HepG2 (cell line): ENCODE results near the gene CITED2. TPM values are rescaled to one million over a fixed set of nuclear protein-coding genes. Genes with fewer than 3 reads are reported as not detected.

Source experiments
- ATAC-seq: fragments of 200-7000 bp; cut with Tn5 transposase; 3 replicates; pipeline ENCODE4 v1.9.1; 2020; ENCODE audit warnings: mild to moderate bottlenecking, moderate library complexity
- BruUV-seq: library from RNA; stranded (reverse); fragments of 400-500 nt; replicated peaks from 2 replicates; lab custom pipeline; 2021; lab: Mats Ljungman, UMichigan
- CTCF ChIA-PET: fragments of 300-600 bp; formaldehyde crosslinking; extraction: SDS; loops from one replicate; lab custom pipeline; 2021; ENCODE audit warnings: low total read pairs, inconsistent platforms, low intra/inter-chr PET ratio; lab: Yijun Ruan, JAX
- POLR2A ChIA-PET: fragments of 350-600 bp; sonication (Branson Sonifier 250); formaldehyde crosslinking; loops from one replicate; lab custom pipeline; 2020; ENCODE audit warnings: antibody characterized with exemption, inconsistent platforms; lab: Yijun Ruan, JAX
- DNase-seq: peaks from one replicate; pipeline ENCODE4 v3.0.0-alpha.2; 2015; ENCODE audit warnings: low spot score
- FAIRE-seq: peaks from 3 replicates; lab custom pipeline; 2011; peaks lifted over from hg19 to GRCh38; lab: Jason Lieb, UNC
- H2AFZ ChIP-seq: one replicate; pipeline ENCODE4 v1.6.1; 2011; ENCODE audit warnings: low read length, inconsistent platforms
- H3K27ac ChIP-seq: fragments of 300-600 bp; 3 replicates; pipeline ENCODE4 v1.8.0; 2011; ENCODE audit warnings: mixed run types, mild to moderate bottlenecking, mixed read lengths, low read length, inconsistent platforms; ENCODE audit not compliant: insufficient read depth; ENCODE audit errors: extremely low read length
- H3K27me3 ChIP-seq, 2 experiments: fragments of 200-600 bp in 1 of 2; 2 replicates in 1 of 2; 3 replicates in 1 of 2; pipeline versions ENCODE4 v1.6.0 to v1.8.0; 2011; ENCODE audit warnings: low read length in 2 of 2, mild to moderate bottlenecking in 2 of 2, moderate library complexity in 2 of 2, inconsistent platforms in 1 of 2; ENCODE audit not compliant: insufficient read depth in 2 of 2, control insufficient read depth in 1 of 2
- H3K36me3 ChIP-seq, 2 experiments: fragments of 200-600 bp in 1 of 2; replicated peaks in 1 of 2; 2 replicates in 1 of 2; 3 replicates in 1 of 2; pipeline versions ENCODE4 v1.5.1 to v1.8.0; 2011; ENCODE audit warnings: low read length in 2 of 2, inconsistent platforms in 1 of 2; ENCODE audit not compliant: insufficient read depth in 2 of 2, control insufficient read depth in 1 of 2
- H3K4me1 ChIP-seq: 2 replicates; pipeline ENCODE4 v1.5.1; 2012; ENCODE audit warnings: low read length, inconsistent platforms; ENCODE audit not compliant: insufficient read depth
- H3K4me2 ChIP-seq: 2 replicates; pipeline ENCODE4 v1.6.0; 2011; ENCODE audit warnings: low read depth, low read length, inconsistent platforms
- H3K4me3 ChIP-seq, 3 experiments: fragments of 200-600 bp in 1 of 3; sonication (generic), shearing (Covaris generic) in 1 of 3; replicated peaks in 1 of 3; 2 replicates each; pipeline ENCODE4 v1.5.1; 2011 to 2016; ENCODE audit warnings: low read length in 3 of 3, inconsistent platforms in 2 of 3, low read depth in 2 of 3, mild to moderate bottlenecking in 2 of 3, control low read depth in 1 of 3, mixed read lengths in 1 of 3; ENCODE audit not compliant: insufficient read depth in 1 of 3
- H3K79me2 ChIP-seq: one replicate; pipeline ENCODE4 v1.6.1; 2011; ENCODE audit warnings: low read length, inconsistent platforms; ENCODE audit not compliant: insufficient read depth
- H3K9ac ChIP-seq: 2 replicates; pipeline ENCODE4 v1.6.0; 2011; ENCODE audit warnings: mild to moderate bottlenecking, low read depth, low read length, inconsistent platforms; ENCODE audit not compliant: insufficient read depth
- H3K9me3 ChIP-seq: 2 replicates; pipeline ENCODE4 v1.5.1; 2012; ENCODE audit warnings: mild to moderate bottlenecking, low read length
- H4K20me1 ChIP-seq: 2 replicates; pipeline ENCODE4 v1.6.0; 2011; ENCODE audit warnings: inconsistent platforms, mild to moderate bottlenecking, low read length, moderate library complexity; ENCODE audit not compliant: insufficient read depth
- CREB1 ChIP-seq, 2 experiments: fragments of 450-650 bp in 1 of 2; IDR thresholded peaks; 2 replicates each; pipeline ENCODE4 v1.6.1; 2016 to 2017; ENCODE audit warnings: control low read depth in 1 of 2, mild to moderate bottlenecking in 1 of 2, missing compliant biosample characterization in 1 of 2, missing genetic modification characterization in 1 of 2
- ETV5 ChIP-seq: IDR thresholded peaks from 2 replicates; pipeline ENCODE4 v1.6.1; 2018; ENCODE audit warnings: missing biosample characterization, missing genetic modification reagents, inconsistent platforms, borderline replicate concordance
- GFI1 ChIP-seq: sonication (generic); formaldehyde crosslinking; IDR thresholded peaks from 2 replicates; pipeline ENCODE4 v1.5.0; 2020; ENCODE audit warnings: missing genetic modification reagents, mild to moderate bottlenecking, borderline replicate concordance
- ISL2 ChIP-seq: sonication (generic); formaldehyde crosslinking; IDR thresholded peaks from 2 replicates; pipeline ENCODE4 v1.5.0; 2020; ENCODE audit warnings: missing genetic modification reagents
- MED8 ChIP-seq: sonication (generic); formaldehyde crosslinking; IDR thresholded peaks from 2 replicates; pipeline ENCODE4 v1.8.1; 2023; ENCODE audit warnings: mild to moderate bottlenecking, missing genetic modification reagents; ENCODE audit not compliant: insufficient replicate concordance
- REL ChIP-seq: sonication (generic); formaldehyde crosslinking; conservative IDR thresholded peaks from 2 replicates; pipeline ENCODE4 v1.8.0; 2022; ENCODE audit warnings: mild to moderate bottlenecking, missing genetic modification reagents, moderate library complexity
- RFXANK ChIP-seq: IDR thresholded peaks from 2 replicates; pipeline ENCODE4 v1.6.1; 2016
- U2AF2 ChIP-seq: fragments of 200-400 bp; formaldehyde crosslinking; IDR thresholded peaks from 2 replicates; pipeline ENCODE4 v1.6.1; 2017; ENCODE audit warnings: low read depth, mild to moderate bottlenecking, low read length
- ZNF263 ChIP-seq: sonication (generic); formaldehyde crosslinking; IDR thresholded peaks from 2 replicates; pipeline ENCODE4 v1.4.0; 2020; ENCODE audit warnings: missing genetic modification reagents
- ZNF331 ChIP-seq: sonication (generic); formaldehyde crosslinking; IDR thresholded peaks from 2 replicates; pipeline ENCODE4 v1.4.0; 2020; ENCODE audit warnings: missing genetic modification reagents
- ZNF891 ChIP-seq: sonication (generic); formaldehyde crosslinking; IDR thresholded peaks from 2 replicates; pipeline ENCODE4 v1.5.0; 2020; ENCODE audit warnings: mild to moderate bottlenecking, missing genetic modification reagents
- WGBS: methylation state at CpG from one replicate; pipeline ENCODE4 v1.1.6; 2017; ENCODE audit warnings: low lambda C conversion rate; 5-methylcytosine and 5-hydroxymethylcytosine counted together
- in situ Hi-C: cut with HindIII; loops from 2 replicates; pipeline ENCODE4 v1.10.0; 2017; ENCODE audit warnings: low pct_unique_long_range_greater_than_20kb; ENCODE audit not compliant: extremely low pct_ligation_motif_present
- intact Hi-C: fragments of 100-400 bp; cut with micrococcal nuclease; formaldehyde crosslinking; loops from one replicate; pipeline ENCODE4 v1.10.0; 2022; ENCODE audit not compliant: unreplicated experiment
- polyA plus RNA-seq, 8 experiments: library from polyadenylated mRNA; depleted of rRNA in 3 of 8; stranded (reverse) in 7 of 8; unstranded in 1 of 8; fragments of >200 nt; fragmentation: Illumina TruSeq in 4 of 8; extraction: Trizol in 4 of 8; gene quantifications; 2 replicates each; pipeline versions ENCODE4 v1.2.1 to v1.2.3, GENCODE V29; 2011 to 2016; ENCODE audit warnings: low read depth in 4 of 8, missing spikeins in 1 of 8, mixed read lengths in 1 of 8; ENCODE audit not compliant: insufficient read depth in 1 of 8
- total RNA-seq, 5 experiments: library from RNA; depleted of rRNA; stranded (reverse); fragments of >200 nt; fragmentation: Illumina TruSeq; extraction: Trizol; gene quantifications; 2 replicates each; pipeline ENCODE4 v1.2.3, GENCODE V29; 2016; ENCODE audit warnings: low read depth in 1 of 5
- TF ChIP-seq, protein P1 (sequence below): sonication (generic); formaldehyde crosslinking; IDR thresholded peaks from 2 replicates; pipeline ENCODE4 v1.9.0; 2021; ENCODE audit warnings: missing genetic modification reagents, borderline replicate concordance
- TF ChIP-seq, protein P2 (sequence below): sonication (generic); formaldehyde crosslinking; conservative IDR thresholded peaks from 2 replicates; pipeline ENCODE4 v1.8.0; 2022; ENCODE audit warnings: mild to moderate bottlenecking, moderate library complexity, missing genetic modification reagents
- TF ChIP-seq, protein P3 (sequence below): sonication (generic); formaldehyde crosslinking; IDR thresholded peaks from 2 replicates; pipeline ENCODE4 v1.8.0; 2022; ENCODE audit warnings: missing genetic modification reagents, low read depth, mild to moderate bottlenecking, borderline replicate concordance
- TF ChIP-seq, protein P4 (sequence below): sonication (generic); formaldehyde crosslinking; IDR thresholded peaks from 2 replicates; pipeline ENCODE4 v1.5.1; 2020; ENCODE audit warnings: missing genetic modification reagents, mild to moderate bottlenecking, borderline replicate concordance

CITED2 gene
- total and polyA plus RNA-seq, 2 of the 13 experiments (the other 11 are each of a cell fraction or from before 2014, with no cell fraction given), result 17.6 to 57.2 TPM

DNA sequence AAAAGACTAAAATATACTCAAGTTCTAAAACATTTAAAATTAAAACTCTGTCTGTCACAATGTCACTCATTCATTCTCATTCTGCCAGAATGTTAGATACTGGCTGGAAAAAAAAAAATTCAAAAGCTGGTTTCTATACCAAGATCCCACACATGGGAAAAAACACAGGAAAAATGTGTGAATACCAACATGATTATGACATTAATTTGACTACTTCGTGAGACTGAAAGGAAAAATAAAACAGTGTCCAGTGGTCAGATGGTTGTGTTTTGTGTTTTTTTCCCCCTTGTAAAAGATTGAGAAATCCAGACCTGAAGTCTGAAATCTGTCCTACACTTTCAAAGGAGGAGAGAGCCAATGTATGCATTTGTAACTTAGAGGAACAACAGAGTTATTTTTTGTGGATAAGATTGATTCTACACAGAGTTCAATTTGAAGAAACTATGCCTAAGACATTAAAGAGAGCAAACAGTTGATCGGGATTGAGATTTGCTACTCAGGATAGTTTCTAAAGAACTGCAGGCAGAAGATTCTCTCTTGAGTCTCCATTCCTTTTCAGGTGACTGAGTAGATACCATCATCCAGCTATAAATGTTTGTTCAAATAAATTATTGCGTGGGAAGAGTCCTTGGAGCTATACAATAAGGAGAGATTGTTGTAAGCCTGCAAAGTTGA, 43.5 kb downstream of the CITED2 start (continued):
- TF ChIP-seq, protein P1, sequence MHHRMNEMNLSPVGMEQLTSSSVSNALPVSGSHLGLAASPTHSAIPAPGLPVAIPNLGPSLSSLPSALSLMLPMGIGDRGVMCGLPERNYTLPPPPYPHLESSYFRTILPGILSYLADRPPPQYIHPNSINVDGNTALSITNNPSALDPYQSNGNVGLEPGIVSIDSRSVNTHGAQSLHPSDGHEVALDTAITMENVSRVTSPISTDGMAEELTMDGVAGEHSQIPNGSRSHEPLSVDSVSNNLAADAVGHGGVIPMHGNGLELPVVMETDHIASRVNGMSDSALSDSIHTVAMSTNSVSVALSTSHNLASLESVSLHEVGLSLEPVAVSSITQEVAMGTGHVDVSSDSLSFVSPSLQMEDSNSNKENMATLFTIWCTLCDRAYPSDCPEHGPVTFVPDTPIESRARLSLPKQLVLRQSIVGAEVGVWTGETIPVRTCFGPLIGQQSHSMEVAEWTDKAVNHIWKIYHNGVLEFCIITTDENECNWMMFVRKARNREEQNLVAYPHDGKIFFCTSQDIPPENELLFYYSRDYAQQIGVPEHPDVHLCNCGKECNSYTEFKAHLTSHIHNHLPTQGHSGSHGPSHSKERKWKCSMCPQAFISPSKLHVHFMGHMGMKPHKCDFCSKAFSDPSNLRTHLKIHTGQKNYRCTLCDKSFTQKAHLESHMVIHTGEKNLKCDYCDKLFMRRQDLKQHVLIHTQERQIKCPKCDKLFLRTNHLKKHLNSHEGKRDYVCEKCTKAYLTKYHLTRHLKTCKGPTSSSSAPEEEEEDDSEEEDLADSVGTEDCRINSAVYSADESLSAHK, result no peak

DNA sequence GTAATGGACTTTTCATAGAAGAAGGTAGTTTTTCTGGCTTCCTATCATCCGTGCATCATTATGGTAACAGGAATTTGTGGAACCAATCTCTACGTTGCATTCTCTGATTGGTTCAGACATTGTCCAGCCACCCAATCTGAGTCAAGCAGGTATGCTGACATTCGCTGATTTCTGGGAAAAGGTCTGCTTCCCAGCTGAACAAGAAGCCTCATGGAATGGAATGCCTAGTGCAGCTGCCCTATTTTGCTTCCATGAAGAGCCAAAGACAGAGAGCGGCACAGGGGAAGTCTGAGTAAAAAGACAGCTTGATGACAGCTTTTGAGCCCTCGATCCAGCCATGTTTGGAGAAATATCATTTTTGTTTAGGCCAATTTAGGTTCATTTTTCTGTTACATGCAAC, 44.1 kb downstream of the CITED2 start:
- Histone ChIP-seq H3K9ac (no peak overlapping the region), H3K4me3 (no peak overlapping the region), H3K36me3 (no peaks in the 10 kb centered on the region), H4K20me1 (no peaks in the 10 kb centered on the region), H3K4me1 (no peaks in the 10 kb centered on the region), H3K27ac (no peak overlapping the region), H3K4me2 (no peak overlapping the region), H2AFZ (no peak overlapping the region), H3K27me3 (no peaks in the 10 kb centered on the region), H3K79me2 (no peaks in the 10 kb centered on the region), H3K9me3 (no peaks in the 10 kb centered on the region)
- BruUV-seq, result no TSS peak
- DNase-seq (no peak), FAIRE-seq (no peak), ATAC-seq (no peak)
- ChIA-PET CTCF (no interaction called here), POLR2A (no interaction called here)
- in situ Hi-C loops (no loop called here), intact Hi-C loops (no loop called here)
- TF ChIP-seq CREB1 (IDR thresholded peaks at IDR 0.05) (no peak), CREB1 (CRISPR knock-in tag; IDR thresholded peaks at IDR 0.05) (no peak), REL (no peak), ZNF331 (CRISPR knock-in tag) (no peak), ZNF891 (CRISPR knock-in tag) (no peak), ETV5 (CRISPR knock-in tag) (no peak), GFI1 (no peak), ISL2 (CRISPR knock-in tag) (no peak), ZNF263 (no peak), MED8 (CRISPR knock-in tag) (no peak), U2AF2 (no peak), RFXANK (no peak)
- TF ChIP-seq, protein P2, sequence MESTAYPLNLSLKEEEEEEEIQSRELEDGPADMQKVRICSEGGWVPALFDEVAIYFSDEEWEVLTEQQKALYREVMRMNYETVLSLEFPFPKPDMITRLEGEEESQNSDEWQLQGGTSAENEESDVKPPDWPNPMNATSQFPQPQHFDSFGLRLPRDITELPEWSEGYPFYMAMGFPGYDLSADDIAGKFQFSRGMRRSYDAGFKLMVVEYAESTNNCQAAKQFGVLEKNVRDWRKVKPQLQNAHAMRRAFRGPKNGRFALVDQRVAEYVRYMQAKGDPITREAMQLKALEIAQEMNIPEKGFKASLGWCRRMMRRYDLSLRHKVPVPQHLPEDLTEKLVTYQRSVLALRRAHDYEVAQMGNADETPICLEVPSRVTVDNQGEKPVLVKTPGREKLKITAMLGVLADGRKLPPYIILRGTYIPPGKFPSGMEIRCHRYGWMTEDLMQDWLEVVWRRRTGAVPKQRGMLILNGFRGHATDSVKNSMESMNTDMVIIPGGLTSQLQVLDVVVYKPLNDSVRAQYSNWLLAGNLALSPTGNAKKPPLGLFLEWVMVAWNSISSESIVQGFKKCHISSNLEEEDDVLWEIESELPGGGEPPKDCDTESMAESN (CRISPR knock-in tag), result no peak
- TF ChIP-seq, protein P3, sequence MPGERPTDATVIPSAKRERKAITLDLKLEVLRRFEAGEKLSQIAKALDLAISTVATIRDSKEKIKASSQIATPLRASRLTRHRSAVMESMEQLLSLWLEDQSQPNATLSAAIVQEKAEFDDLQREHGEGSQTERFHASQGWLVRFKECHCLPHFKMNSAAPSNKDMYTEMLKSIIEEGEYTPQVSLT (CRISPR knock-in tag), result no peak
- TF ChIP-seq, protein P4, sequence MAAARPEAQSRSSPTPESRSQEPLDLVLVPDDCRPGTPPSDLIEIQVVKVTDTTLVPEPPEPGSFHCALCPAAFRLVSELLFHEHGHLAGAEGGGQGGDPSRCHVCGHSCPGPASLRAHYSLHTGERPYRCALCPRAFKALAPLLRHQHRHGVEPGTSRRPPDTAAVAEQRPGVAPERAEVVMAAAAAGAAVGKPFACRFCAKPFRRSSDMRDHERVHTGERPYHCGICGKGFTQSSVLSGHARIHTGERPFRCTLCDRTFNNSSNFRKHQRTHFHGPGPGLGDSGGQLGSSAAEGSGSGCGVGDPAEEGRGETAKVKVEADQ (CRISPR knock-in tag), result no peak
- WGBS, result 34% methylated on average over 5 of the region's 5 CpGs
